Right atrium auricular region (tissue), 2 donors: ENCODE data around the gene SETDB1. TPM values are rescaled to one million over a fixed set of nuclear protein-coding genes. Genes with fewer than 3 reads are reported as not detected.
"Not testable (repeated sequence)": the region's sequence is repeated elsewhere in the genome, so short reads cannot be mapped to it uniquely, and the experiment has no call there.

ENCODE experiments used
- DNase-seq: peaks from one replicate; pipeline ENCODE4 v3.0.0-alpha.2; 2019; ENCODE audit warnings: low spot score
- H3K27ac ChIP-seq, 2 donors: fragments of 200-600 bp; sonication (generic); 1 replicate in 1 of 2; 2 replicates in 1 of 2; pipeline ENCODE4 v1.5.1; 2016 to 2019
- H3K27me3 ChIP-seq, 2 donors: fragments of 200-600 bp; sonication (generic); one replicate each; pipeline versions ENCODE4 v1.5.1 to v1.6.0; 2017 to 2019
- H3K36me3 ChIP-seq: fragments of 200-600 bp; sonication (generic); one replicate; pipeline ENCODE4 v1.5.1; 2016
- H3K4me1 ChIP-seq, 2 donors: fragments of 200-600 bp; sonication (generic); one replicate each; pipeline versions ENCODE4 v1.5.1 to v1.6.0; 2017 to 2019
- H3K4me3 ChIP-seq, 2 donors: fragments of 200-600 bp; sonication (generic); 1 replicate in 1 of 2; 2 replicates in 1 of 2; pipeline ENCODE4 v1.5.1; 2017 to 2019; ENCODE audit warnings: mild to moderate bottlenecking in 1 of 2, moderate library complexity in 1 of 2
- H3K9me3 ChIP-seq, 2 donors: fragments of 200-600 bp; sonication (generic); one replicate each; pipeline ENCODE4 v1.5.1; 2019
- total RNA-seq, 2 donors: library from RNA; depleted of rRNA; stranded (reverse); fragments of >200 nt; gene quantifications; one replicate each; pipeline ENCODE4 v1.1.0, GENCODE V29; 2016
- TF ChIP-seq, protein P1 (sequence below), 2 donors: fragments of 200-600 bp; sonication (generic); IDR thresholded peaks; one replicate each; pipeline ENCODE4 v1.5.1; 2019; ENCODE audit warnings: antibody characterized with exemption in 2 of 2

The SETDB1 gene
- total RNA-seq, 2 donors from 2014 or later = 18.6 to 18.9 TPM

DNA sequence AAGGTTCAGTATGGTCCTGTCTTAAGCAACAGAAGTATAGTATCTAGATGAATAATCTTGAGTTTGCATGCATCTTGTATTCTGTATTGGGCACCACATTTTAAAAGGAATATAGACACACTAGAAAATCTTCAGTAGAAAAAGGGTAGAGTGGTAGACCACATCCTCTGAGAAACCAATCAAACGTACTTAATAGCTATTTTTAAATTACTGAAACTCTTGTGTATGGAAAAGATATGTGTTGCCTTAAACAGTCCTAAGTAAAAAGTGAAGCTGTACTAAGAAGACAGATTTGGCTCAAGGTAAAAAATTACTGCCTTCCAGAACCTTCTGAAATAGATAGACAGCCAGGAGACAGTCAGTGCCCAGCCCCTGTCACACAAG, 36.1 kb upstream of the SETDB1 start:
- Histone ChIP-seq H3K27me3 (no peaks in the 10 kb centered on the region), H3K4me1 (no peaks in the 10 kb centered on the region), H3K9me3 (no peaks in the 10 kb centered on the region), H3K36me3 (no peaks in the 10 kb centered on the region), H3K27ac (no peak overlapping the region), H3K4me3 (no peak overlapping the region)
- no peak for DNase-seq
- TF ChIP-seq, protein P1, sequence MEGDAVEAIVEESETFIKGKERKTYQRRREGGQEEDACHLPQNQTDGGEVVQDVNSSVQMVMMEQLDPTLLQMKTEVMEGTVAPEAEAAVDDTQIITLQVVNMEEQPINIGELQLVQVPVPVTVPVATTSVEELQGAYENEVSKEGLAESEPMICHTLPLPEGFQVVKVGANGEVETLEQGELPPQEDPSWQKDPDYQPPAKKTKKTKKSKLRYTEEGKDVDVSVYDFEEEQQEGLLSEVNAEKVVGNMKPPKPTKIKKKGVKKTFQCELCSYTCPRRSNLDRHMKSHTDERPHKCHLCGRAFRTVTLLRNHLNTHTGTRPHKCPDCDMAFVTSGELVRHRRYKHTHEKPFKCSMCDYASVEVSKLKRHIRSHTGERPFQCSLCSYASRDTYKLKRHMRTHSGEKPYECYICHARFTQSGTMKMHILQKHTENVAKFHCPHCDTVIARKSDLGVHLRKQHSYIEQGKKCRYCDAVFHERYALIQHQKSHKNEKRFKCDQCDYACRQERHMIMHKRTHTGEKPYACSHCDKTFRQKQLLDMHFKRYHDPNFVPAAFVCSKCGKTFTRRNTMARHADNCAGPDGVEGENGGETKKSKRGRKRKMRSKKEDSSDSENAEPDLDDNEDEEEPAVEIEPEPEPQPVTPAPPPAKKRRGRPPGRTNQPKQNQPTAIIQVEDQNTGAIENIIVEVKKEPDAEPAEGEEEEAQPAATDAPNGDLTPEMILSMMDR (IDR thresholded peaks at IDR 0.05) = no peak

DNA sequence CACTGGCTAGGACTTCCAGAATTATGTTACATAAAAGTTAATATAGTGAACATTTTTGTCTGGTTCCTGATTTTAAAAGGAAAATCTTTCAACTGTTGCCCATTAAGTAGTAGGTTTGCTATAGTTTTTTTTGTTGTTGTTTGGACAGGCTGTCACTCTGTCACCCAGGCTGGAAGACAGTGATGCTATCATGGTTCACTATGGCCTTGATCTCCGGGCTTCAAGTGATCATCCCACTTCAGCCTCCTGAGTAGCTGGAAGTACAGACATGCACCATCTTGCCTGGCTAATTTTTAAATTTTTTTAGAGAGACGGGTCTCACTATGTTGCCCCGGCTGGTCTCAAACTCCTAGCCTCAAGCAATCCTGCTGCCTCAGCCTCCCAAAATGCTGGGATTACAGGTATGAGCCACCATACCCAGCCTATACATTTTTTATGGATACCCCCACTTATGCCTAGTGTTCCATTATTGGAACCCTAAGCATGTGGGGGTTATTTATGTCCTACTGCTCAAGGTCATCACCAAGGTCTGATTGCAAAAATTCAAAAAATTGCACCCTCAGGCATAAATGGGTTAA, 32.7 kb upstream of the SETDB1 start:
- TF ChIP-seq, protein P1 (IDR thresholded peaks at IDR 0.05) = no peak
- Histone ChIP-seq H3K27ac (no peak overlapping the region), H3K36me3 (no peaks in the 10 kb centered on the region), H3K4me1 (no peaks in the 10 kb centered on the region), H3K4me3 (no peak overlapping the region), H3K27me3 (no peaks in the 10 kb centered on the region), H3K9me3 (no peaks in the 10 kb centered on the region)
- DNase-seq = no peak

DNA sequence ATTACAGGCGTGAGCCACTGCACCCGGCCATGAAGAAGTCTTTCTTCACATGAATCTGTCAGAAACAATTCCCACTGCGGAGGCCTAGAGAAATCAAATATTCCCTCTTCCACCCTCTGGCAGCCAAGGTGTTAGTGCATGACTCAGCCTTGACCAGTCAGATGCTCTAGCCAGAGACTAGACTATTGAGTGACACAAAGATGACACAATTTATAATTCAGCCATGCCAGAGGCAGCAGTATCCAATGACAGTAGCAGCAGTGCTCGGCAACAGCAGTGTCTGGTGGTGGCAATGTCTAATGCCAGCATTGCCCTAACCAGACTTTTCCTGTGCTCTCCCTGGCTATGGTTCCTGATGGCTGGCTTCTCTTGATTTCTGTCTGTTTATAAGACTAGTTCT, 30.5 kb upstream of the SETDB1 start:
- no peak overlapping the region for H3K4me3 ChIP-seq
- no peak for DNase-seq
- peak overlapping the region in 1 of 2 donors; percentile 65 for H3K27ac ChIP-seq
- no peaks in the 10 kb centered on the region for H3K36me3 ChIP-seq
- no peaks in the 10 kb centered on the region for H3K9me3 ChIP-seq
- H3K4me1 ChIP-seq = no peaks in the 10 kb centered on the region
- no peaks in the 10 kb centered on the region for H3K27me3 ChIP-seq
- TF ChIP-seq, protein P1 (IDR thresholded peaks at IDR 0.05) = no peak

DNA sequence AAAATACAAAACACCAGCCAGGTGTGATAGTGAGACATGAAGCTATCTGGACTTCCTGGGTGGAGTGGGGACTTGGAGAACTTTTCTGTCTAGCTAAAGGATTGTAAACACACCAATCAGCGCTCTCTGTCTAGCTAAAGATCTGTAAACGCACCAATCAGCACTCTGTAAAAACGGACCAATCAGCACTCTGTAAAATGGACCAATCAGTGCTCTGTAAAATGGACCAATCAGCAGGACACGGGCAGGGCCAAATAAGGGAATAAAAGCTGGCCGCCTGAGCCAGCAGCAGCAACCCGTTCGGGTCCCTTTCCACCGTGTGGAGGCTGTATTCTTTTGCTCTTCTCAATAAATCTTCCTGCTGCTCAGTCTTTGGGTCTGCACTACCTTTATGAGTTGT, 26.4 kb upstream of the SETDB1 start:
- not testable (repeated sequence) for H3K4me1 ChIP-seq, H3K4me3 ChIP-seq, H3K36me3 ChIP-seq, H3K27ac ChIP-seq, DNase-seq, H3K9me3 ChIP-seq, H3K27me3 ChIP-seq

DNA sequence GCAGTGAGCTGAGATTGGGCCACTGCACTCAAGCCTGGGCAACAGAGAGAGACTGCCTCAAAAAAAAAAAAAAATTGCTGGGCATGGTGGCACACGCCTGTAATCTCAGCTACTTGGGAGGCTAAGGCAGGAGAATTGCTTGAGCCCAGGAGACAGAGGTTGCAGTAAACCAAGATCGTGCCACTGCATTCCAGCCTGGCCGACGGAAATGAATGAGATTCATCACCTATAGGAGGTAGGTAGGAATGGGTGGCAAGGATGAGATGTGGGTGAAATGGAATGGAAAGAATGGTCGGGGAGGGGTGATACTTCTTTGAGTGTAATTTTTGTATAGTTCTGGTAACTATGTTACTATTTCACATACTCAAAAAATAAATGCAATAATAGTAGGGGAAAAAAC, 23.8 kb upstream of the SETDB1 start:
- Histone ChIP-seq H3K4me1 (no peaks in the 10 kb centered on the region), H3K4me3 (no peak overlapping the region)
- TF ChIP-seq, protein P1 (IDR thresholded peaks at IDR 0.05) = no peak

DNA sequence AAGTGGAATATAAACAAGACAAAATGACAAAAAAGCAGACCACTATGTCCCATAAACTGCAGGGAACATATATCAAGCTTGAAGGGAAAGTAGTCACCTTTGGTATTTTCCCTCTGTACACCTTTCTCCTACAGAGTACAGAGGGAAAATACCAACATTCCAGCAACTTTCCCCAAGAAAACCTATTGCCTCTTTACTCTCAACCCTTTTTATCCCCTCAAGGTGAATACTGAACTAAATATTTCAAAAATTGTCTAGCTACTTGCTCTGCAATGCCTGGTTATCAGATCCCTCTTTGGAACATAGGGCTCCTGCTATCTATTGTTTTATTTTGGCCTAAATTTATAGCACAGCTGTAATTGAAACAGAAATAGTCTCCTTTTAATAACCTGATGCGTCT, 23.4 kb upstream of the SETDB1 start:
- TF ChIP-seq, protein P1 (IDR thresholded peaks at IDR 0.05) = no peak
- H3K9me3 ChIP-seq = no peaks in the 10 kb centered on the region
- no peaks in the 10 kb centered on the region for H3K4me1 ChIP-seq
- no peaks in the 10 kb centered on the region for H3K27me3 ChIP-seq
- no peak for DNase-seq
- no peaks in the 10 kb centered on the region for H3K36me3 ChIP-seq
- H3K4me3 ChIP-seq = no peak overlapping the region
- no peak overlapping the region for H3K27ac ChIP-seq

More for the DNA sequence above, 23.8 kb upstream of the SETDB1 start:
- Histone ChIP-seq H3K27ac (no peak overlapping the region), H3K27me3 (no peaks in the 10 kb centered on the region), H3K9me3 (no peaks in the 10 kb centered on the region), H3K36me3 (no peaks in the 10 kb centered on the region)
- DNase-seq = no peak
